SHP77 treated with DMSO at 0.1 percent for 48 hours (cell line): Measurements from ENCODE around the gene ISM1.

Experiments
- DNase-seq: peaks from one replicate; lab custom pipeline; 2025; lab: John Stamatoyannopoulos, UW

Gene ISM1

DNA sequence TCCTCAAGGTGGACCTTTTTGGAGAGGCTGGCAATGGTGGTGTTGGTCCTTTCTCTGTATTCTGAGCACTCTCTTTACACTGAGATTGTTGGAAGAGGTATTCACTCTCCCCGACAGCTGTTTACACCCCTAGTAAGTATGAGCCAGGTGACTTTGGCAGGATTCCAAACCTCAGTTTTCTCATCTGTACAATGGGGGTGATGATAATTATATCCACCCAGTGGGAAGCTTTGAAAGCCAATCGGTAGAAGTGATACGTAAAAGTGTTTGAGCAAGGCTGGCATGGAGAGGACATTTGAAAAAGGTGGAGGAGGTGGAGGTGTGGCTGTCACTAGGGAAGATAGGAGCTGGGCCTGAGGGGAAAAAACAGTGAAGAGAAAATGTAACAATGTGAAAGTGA, 35.5 kb downstream of the ISM1 start:
- no peak for DNase-seq

DNA sequence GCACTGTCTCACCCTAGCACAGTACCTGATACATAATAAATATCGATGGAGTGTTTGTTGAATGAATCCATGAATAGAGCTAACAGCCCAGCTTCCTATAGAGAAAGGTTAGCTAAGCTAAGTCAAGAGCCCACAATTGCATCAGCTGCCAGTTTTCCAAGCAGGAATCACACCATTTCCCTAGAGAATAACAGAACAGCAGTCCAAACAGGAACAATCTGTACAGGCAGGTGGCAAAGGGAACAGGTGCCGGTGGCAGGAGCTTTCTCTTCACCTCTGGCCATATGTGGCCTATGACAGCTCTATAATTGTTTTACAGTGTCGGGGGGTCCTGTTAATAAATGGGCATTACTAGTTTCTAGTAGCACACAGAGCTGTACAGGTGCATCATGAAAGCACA, 38.8 kb downstream of the ISM1 start:
- peak; percentile 52 for DNase-seq

GRCh38 chr20:13260650-13261279, 39.7 kb downstream of the ISM1 start:
- DNase-seq = no peak

DNA sequence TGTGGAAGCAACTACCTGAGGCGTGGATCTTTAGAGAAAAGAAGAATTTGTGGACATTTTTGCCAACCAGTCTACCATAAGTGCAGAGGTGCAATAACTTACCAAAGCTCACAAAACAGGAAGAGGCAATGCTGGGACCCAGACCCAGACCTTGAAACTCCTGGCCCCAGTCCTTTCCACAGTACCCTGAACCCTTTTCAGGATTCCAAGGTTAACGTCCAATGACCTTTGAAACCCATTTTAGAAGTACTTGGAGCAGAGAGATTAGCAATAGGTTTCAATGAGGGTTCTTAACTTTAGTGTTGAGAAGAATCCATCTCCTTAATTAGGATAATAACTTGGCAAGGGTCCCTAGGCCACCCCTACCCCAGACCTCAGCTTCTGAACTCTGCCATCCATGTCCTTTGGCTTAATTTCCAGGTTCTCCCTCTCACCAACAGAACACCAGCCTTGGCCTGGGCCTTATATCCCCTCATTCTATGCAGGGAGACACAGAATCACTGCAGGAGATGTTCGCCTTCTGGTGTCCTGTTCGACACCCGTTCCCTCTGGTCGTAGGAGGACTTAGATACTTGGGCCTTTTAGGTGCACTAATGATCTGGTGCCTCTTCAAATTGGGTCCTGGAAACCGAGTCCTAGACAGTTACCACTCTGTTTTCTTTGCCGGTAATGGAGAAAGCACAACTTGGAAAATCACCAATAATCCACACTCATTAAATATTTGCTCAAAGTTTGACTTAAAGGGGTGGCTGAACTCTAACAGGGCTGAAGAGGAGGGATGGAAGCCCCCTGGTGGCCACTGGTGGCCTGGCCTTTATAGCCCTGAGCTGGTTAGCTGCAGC, 40.6 kb downstream of the ISM1 start:
- DNase-seq = peak; percentile 24

- DNase-seq = no peak
These were observed 41.2 kb downstream of the ISM1 start for GRCh38 chr20:13262302-13262650.

- peak; percentile 38 for DNase-seq
These were observed 41.7 kb downstream of the ISM1 start for GRCh38 chr20:13262671-13263360.

GRCh38 chr20:13263451-13263850, 42.4 kb downstream of the ISM1 start:
- no peak for DNase-seq

GRCh38 chr20:13264907-13265306, 43.8 kb downstream of the ISM1 start:
- DNase-seq = no peak

DNA sequence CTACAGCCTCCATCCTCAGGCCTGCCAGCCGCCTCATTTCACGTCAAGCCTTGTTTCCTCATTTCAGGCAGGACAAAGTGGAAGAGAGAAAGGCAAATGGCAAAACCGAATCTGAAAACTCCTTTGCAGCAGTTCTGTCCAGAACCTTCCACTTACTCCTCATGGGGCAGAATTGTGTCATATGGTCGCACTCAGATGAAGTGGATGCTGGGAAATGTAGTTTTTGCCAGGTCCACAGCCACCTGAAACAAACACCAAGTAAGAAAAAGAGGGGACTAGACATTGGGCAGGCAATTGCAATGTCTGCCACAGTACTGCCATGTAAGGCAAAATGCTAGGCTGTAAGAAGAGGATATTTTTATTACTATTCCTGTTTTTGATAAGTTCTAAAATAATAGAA, 44.9 kb downstream of the ISM1 start:
- no peak for DNase-seq

DNA sequence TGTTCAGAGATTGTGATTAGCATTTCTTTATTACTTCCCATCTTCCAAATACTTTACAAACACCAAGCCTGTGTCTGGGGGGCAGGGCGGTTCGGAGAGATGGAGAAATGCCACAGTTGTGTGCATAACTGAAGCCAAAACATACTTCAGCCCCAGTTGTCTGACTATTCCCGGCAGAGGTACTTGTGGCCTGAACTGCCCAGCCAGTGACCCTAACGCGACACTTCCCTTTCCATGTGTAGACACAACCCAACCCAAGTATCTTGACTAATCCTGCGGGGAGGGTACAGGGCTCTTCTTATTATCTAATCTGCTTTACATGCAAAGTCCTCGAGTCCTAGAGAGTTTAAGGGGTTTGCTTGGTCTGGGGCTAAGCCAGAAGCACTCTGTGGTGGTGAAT, 46.2 kb downstream of the ISM1 start:
- no peak for DNase-seq

DNA sequence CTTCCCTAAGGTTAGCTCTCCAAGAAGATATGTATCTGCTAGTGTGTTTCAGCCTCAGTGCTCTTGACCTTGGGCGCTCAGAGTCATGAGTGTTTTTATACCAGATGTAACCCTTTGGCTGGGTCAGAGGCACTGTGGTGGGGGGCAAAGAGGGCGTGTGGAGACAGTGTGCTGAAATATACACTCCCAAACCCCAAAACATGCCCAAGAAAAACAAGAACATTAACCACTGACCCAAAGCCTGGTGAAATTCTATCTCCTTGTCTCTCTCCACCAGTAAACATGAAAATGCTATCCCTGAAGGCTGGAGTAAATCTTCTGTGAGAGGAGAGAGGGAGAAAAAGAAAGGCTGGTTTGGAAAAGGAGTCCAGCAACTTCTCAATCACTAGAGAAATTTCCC, 47.9 kb downstream of the ISM1 start:
- DNase-seq = no peak

GRCh38 chr20:13270211-13270610, 49.1 kb downstream of the ISM1 start:
- DNase-seq = no peak

DNA sequence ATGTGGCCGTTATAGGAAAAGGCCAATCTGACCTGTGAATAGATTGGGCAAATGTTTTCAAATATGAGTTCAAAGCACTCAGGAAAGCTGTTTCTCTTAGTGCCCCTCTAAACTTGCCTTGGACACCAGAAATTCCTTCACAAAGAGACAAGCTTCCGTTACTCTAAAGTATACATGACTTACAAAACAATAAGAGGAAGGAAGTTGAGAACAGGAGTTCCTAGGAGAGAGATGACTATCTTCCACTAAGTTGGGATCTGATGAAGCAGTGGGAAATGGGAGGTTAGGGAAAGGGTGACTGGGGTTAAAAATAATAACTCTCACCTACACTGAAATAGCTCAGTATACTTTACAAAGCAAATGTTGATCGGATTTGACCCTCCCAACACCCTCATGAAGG, 50.0 kb downstream of the ISM1 start:
- no peak for DNase-seq

- DNase-seq = no peak
These were observed 51.2 kb downstream of the ISM1 start for GRCh38 chr20:13271977-13272975.

DNA sequence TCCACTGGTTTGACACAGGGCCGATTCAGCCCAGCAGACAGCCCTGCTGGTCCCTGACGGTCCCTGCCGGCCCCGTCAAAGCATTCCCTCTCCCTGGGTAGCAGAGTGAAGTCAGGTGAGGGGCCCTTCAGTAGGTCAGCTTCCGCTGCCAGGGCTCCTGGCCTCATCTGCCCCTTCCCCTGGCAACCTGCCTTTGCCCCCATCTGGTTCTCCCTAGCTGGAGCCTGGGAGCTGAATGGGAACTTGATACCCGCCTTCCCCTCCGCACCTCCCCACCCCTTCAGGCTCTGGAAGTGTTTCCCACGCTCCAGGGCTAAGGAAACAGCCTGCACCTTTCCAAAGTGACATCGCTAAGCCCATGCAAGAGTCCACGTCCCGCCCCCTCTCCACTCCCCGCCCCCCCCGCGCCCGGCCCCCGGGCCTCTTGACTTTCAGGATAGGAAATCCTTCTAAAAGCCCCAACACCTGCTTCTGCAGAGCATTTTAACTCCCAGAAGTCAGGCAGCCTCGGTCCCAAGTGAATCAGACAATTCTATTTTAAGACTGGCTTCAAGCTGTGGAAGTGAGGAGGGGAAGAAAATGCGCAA, 53.3 kb downstream of the ISM1 start:
- peak; percentile 8 for DNase-seq

GRCh38 chr20:13276945-13277541, 56.0 kb downstream of the ISM1 start:
- no peak for DNase-seq

DNA sequence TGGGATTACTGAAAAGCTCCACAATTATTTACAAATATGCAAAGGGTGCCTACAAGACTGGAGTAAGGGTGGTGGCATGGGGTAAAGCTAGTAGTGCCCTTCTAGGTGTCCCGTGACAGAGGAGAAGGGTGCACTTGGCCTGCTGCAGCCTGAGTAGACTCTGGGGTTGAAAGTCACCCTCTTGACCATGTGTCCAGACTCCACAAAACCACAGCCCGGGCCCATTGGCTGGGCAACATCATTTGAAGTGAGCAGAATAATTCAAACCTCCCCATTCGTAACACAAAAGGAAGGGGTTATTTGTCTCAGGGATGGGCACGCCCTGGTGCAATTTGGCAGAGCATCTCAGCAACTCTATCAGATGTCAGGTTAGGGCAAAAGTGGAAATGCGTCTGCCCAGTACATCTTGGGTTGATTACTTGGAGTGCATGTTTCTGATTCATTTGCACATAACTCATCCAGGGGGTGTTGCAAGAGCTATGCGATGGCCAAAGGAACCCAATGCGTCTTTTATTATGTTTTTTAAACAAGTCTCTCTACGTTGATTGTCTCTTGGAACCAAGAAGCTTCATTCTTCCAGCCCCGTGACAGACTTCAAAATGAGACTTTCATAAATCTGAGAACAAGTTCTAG, 56.7 kb downstream of the ISM1 start:
- no peak for DNase-seq

DNA sequence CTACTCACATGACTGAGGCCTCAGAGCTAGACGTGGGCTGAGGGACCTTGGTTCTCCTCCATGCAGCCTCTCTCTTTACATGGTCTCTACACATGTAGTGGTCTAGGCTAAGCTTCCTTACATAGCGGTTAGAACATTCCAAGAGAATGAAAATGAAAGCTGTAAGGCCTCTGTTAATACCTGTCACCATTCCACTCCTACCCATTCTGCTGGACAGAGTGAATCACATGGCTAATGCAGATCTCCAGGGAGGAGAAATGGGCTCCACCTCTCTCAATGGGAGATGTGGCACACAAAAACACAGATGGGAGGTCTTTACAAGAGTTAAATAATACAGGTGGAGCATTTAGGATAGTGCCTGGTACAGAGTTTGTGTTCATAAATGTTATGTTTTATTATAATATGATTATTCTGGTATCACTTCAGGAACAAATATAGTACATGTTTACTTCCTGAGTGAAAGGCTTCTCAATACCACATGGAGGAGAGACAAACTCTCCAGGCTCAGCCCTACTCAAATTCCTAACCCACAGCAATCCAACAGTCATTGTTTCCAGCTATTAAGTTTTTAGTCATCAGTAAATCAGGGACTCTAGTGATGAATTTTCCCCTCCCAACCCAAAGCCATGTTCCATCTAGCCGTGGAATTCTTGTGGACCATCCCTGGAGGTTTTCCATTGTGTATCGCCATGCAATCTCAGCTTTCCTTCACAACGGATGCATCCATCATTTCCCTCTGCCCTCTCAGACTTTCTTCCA, 57.9 kb downstream of the ISM1 start:
- DNase-seq = no peak

GRCh38 chr20:13280609-13281324, 59.7 kb downstream of the ISM1 start:
- no peak for DNase-seq
